Erythroblast (primary cell): Measurements from ENCODE around the gene HGFAC.

Experiments used
- DNase-seq, 2 experiments: peaks; one replicate each; lab custom pipeline; 2025; lab: John Stamatoyannopoulos, UW
- GATA1 ChIP-seq: IDR thresholded peaks from 2 replicates; pipeline ENCODE4 v1.6.1; 2011; ENCODE audit warnings: low read depth, mild to moderate bottlenecking, control low read depth, low read length, moderate library complexity
- POLR2A ChIP-seq: IDR thresholded peaks from 2 replicates; pipeline ENCODE4 v1.6.1; 2011; ENCODE audit warnings: mild to moderate bottlenecking, low read length

Gene HGFAC

DNA sequence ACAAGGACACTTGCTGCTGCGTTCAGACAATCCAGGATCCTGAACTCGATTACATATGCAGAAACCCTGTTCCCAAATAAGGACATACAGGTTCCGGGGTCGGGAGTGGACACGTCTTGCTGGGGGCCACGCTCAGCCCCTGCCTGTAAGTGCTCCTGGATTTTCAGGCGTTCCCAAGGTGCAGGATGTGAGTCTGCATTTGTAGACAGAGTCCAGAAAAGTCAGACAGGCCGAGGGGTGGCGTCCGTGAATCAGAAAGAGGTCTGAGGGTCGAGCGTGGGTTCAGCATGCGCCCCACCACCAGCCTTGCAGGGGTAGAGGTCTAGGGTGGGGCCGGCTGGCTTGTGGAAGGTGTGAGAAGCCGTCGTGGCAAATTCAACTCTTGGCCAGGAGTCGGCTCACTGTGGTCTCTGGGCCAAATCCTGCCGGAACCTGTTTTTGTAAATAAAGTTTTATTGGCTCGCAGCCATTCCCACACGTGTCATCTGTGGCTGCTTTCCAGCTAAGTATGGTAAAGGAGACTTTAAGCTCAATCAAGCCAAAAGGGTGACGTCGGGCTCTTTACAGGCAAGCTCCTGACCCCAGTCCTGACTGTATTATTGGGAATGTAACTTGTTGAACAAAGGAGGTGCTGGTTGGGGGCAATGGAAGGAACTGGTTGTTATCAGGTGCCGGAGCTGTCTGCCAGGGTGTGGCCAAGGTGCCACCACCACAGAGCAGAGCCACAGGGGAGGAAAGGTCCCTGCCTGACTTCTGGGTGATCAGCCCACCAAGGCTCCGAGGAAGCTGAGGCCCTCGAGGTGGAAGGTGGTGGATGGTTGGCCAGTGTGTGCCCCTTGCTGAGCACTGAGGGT is 28.7 kb downstream of the HGFAC start:
- DNase-seq = no peak
- no peak for TF ChIP-seq GATA1
- TF ChIP-seq POLR2A = no peak

DNA sequence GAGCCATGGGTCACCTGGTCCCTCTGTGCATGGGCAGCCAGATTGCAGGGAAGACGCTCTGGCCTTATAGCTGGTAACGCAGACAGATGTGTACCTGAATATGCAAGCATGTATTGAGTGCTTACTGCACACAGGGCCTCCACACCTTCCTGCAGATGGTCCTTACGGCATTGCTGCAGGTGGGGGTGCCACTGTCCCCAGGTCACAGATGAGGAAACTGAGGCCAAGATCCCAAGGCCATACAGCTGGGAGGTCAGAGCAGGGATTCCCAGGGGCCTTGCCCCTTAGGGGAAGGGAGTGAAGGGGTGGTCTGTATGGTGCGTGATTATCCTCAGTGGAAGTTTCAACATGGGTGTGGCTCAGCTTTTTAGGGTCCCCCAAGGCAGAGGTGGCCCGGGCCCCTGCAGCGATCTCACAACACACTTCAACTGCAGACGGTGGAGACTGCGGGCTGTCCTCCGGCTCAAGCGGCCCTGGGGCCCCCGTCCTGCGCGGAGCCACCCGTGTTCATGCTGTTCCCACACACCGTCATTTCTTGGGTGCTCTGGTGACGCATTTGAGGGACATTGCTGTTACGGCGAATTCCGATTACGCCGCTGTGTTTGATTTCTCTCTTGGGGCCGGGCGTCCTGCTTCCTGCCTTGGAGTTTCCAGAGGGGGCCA is 29.5 kb downstream of the HGFAC start:
- DNase-seq = no peak
- TF ChIP-seq GATA1 (no peak), POLR2A (no peak)

DNA sequence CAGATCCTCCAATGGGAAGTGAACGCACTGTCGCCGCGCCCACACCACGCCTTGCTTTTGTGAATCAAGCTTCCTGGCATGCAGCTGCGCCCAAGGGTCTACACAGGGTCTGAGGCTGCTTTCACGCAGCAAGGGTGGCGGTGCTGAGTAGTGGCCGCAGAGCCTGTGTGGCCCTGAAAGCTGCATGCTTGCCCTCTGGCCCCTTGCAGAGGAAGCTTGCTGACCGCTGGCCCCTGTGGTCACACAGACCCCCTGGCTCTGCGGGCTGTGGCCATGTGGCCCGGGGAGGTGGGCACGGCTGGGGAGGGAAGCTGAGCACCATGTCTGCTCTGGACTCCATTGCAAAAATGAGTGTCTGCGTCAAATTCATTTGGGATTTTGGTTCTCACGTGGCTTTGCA is 30.1 kb downstream of the HGFAC start:
- TF ChIP-seq GATA1 = no peak
- no peak for TF ChIP-seq POLR2A
- DNase-seq = no peak

DNA sequence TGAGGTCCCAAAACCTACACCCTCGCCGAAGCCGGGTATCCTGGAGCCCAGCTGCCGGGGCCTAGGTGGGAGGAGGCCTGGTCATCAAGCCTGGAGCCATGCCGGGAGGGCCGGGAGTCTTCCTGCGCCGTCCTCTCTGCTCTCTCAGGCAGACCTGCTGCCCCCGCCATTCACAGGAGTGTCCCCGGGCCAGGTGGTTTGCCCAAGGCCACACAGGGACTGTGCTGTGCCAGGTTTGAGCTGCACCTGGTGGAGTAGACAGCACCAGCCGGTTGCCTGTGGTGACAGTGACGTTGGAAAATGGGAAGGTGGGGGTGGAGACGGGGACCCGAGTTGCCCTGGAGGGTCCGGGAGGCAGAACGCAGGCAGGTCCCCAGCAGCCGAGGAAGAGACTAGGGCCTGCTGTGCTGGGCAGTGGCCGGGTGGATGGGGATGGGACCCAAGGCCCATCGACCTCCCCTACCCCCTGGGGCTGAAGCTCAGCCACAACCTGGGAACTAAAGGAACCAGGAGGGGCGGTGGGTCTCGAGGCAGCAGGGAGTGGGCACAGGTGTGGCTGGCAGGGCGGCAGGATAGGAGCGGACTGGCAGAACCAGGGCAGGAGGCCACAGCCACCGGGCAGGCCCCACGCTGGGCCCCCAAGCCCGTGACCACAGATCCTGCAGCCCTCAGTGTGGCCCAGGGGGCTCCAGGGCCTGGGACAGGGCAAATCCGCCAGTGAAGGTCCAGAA is 30.8 kb downstream of the HGFAC start:
- no peak for TF ChIP-seq POLR2A
- no peak for TF ChIP-seq GATA1
- no peak for DNase-seq

DNA sequence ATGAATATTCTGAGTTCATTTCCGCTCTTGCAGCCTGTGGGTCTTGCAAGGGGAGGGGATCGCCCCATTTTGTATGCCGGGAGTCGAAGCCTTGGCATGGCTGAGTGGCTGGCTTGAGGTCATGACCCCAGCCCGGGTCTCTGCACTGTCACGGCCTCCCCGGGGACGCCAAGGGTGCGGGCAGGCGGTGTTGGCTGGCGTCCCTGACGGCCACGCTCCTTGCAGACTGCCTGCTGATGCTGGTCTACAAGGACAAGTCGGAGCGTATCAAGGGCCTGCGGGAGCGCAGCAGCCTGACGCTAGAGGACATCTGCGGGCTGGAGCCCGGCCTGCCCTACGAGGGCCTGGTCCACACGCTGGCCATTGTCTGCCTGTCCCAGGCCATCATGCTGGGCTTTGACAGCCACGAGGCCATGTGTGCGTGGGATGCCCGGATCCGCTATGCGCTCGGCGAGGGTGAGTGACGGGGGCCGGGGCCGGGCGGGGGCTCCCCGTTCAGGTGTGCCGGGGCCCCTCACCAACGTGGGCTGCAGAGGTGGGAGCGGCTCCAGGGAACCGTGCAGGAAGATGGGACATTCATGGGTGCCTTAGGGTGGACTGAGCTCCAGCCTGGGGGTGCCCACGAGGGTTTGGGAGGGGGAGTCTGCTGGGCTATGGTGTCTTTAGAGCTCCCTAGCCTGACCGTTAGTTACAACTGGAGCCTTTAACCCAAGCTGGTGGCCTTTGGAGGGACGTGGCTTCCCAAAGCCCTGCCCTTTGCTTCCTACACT is 31.6 kb downstream of the HGFAC start:
- TF ChIP-seq POLR2A (no peak), GATA1 (no peak)
- no peak for DNase-seq

DNA sequence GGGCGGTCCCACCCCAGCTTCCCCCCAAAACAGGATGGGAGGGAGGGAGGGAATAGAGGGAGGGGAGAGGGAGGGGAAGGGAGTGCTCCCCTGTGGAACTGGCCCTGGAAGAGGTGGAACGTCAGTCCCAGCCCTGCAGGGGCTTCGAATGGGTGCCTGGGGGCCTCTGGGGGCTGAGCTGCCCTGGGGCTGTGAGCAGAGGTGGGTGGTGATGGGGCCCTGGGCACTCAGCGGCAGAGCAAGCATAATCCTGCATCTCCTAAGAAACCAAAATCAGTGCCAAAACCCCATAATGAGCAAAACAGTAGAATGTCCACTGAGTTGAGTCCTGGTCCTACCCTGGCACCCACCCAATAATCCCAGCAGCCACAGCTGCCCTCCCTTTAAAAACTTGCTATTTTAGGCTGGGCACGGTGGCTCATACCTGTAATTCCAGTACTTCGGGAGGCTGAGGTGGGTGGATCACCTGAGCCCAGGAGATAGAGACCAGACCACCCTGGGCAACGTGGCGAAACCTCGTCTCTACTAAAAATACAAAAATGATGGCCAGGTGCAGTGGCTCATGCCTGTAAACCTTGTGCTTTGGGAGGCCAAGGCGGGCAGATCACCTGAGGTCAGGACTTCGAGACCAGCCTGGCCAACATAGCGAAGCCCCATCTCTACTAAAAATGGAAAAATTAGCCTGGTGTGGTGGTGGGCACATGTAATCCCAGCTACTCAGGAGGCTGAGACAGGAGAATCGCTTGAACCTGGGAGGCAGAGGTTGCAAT is 32.4 kb downstream of the HGFAC start:
- no peak for TF ChIP-seq GATA1
- DNase-seq = no peak

DNA sequence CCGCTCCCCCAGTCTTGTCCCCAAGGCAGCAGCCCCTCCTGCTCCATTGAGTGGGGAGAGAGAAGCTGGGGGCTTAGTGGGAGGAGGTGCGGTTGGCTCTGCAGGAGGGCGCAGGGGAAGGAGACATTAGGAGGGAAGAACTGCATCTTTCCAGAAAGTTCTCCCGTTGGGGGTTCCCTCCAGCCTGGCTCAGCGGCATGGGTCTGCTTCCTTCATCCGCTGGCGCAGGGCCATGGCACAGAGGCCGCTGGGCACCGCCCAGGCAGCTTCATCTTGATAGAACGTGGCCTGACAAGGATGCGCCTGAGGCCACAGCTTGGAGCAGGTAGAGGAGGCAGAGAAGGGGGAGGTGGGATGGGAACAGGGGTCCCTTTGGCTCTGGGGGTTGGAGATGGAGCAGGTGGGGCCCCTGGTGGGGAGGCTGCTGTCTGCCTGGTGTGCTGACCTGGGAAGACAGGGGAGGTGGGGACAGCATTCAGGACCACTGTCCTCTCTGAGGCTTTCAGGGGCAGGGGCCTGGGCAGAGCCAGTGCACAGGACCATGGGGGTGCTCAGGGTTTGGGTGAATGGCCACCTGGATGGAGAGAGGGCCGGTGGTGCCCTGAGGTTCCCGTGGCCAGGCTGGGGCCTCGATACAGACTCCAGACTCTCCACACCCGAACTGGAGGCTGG is 33.4 kb downstream of the HGFAC start:
- no peak for DNase-seq
- TF ChIP-seq POLR2A (no peak), GATA1 (no peak)

DNA sequence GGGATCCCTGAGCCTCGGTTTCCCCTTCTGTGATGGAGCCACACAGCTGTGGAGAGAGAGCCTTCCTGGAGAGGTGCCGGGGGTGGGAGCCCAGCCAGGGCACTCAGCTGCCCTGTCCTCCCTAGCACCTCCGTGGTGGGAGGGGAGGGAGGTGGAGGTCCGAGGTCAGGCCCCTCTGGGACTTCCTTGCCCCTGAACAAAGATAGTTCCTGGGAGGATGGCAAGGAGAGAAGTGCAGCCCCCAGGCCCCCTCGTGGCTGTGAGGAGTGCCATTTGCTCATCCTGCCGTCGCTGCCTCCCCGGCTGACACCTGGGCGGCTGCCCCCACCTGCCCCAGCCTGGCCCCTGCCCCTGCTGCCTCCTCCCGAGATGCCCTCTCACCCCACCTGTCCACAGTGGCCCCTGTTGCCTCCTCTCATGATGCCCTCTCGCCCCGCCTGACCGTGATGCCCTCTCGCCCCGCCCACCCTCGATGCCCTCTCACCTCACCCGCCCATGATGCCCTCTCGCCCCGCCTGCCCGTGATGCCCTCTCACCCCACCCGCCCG is 34.0 kb downstream of the HGFAC start:
- DNase-seq = no peak
- TF ChIP-seq POLR2A = no peak
- no peak for TF ChIP-seq GATA1

DNA sequence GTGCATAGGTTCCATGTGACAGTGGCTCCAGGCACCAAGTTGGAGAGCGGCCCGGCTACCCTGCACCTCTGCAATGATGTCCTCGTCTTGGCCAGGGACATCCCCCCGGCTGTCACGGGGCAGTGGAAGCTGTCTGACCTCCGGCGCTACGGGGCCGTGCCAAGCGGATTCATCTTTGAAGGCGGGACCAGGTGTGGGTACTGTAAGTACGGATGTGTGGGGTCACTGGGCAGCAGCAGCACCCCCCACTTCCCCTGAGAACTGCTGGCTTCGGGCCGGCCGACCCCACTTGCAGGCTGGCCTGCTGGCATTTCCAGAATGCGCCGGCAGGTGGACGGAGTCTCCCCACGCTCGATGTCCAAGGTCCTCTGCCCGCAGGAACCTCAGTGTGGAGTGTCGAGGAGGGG is 34.6 kb downstream of the HGFAC start:
- TF ChIP-seq GATA1 (no peak), POLR2A (no peak)
- DNase-seq = no peak

DNA sequence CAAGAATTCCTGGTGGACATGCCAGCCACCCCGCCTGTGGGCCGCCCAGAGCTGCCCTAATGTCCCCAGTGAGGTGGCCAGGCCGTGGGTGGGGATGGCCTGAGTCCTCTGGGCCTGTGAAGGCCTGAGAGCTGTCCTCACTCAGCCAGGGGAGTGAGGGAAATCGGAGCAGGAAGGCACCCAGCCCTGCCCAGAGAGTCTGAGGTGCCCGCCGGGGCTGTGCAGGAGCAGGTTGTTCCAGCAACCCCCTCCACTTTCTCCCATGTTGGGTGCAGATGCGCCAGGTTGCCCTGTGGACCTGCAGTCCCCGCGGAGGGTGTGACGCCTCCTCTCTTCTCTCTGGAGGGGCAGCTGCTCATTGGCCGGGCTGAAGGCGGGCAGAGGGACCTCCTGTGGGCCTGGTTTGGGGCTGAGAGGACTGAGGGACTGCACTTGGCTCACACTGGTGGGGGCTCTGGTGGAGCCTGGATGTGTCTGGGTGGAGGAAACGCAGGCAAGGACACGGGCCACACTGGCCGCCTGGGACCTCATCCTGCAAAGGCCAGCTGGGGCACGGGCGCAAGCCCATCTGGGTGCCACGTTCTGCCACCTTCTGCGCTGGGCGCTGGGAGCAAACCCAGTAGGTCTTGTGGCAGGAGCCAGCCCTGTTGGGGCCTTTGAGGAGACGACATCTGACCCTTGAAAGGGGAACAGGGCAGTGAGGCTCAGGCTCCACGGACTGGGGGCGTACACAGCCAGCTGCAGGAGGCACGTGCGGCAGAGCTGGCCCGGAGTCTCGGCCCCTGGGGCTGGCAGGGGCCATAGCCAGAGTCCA is 35.4 kb downstream of the HGFAC start:
- TF ChIP-seq POLR2A = no peak
- TF ChIP-seq GATA1 = no peak
- DNase-seq = no peak

DNA sequence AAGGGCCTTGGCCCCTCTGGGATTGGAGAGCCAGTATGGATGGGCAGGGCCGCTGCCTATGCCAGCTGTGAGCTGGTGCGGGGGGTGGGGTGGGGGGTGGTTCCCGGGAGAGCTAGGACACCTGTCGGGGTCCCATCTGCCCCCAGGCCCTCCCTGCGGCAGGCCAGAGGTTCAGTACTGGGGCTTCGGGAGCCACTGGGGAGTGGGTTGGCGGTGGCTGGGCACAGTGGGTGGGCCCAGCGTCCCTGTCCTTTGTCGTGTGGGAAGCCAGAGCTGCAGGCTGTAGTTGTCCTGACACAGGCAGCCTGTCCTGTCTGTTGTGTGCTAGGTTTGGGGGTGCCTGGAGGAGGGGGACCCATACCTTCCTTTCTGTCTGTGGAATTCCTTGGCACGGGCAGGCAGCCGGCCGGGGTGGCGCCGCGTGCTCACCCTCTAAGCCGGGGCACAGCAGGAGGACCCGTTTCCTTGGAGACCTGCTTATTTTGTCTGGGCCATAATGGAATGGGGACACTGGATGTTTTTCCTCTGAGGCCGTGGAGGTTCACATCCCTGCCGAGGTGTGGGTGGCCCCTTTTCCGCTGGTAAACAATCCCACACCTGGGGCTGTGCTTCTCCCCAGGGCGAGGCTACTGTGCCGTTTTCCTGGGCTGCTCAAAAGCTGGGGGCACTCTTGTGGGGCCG is 36.1 kb downstream of the HGFAC start:
- DNase-seq = no peak
- TF ChIP-seq POLR2A (no peak), GATA1 (no peak)
